ENCODE results near the gene PHF12. TPM values are rescaled to one million over a fixed set of nuclear protein-coding genes. Genes with fewer than 3 reads are reported as not detected.
A peak's percentile ranks its signal among the peaks of the same experiment; 100 is the strongest.
"Not testable (repeated sequence)": the region's sequence is repeated elsewhere in the genome, so short reads cannot be mapped to it uniquely, and the experiment has no call there.

Gene PHF12
- total and polyA plus RNA-seq, 2 donors, result 20.5 to 32.4 TPM

DNA sequence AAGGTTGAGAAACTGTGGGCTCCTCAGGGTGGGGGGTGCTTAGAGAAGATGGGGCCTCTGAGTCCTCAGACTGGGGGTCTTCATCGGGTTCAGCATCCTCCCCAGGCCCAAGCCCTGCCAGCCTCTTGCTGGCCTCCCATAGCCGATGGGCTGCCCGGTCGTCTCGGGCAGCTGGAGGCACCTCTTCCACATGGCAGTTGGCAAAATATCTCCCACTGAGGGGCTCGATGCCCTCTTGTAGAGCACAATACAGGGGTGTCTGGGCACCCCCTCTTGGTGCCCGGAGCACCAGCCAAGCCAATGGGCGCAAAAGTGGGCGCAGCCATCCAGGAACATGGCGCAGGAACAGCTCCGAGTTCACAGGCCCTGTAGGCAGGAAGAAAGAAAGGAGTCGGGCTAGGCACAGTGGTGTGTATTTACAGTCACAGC lies 52.8 kb downstream of the PHF12 start:
- Histone ChIP-seq H3K27me3 (ENCODE audit: control insufficient read depth in 2 of 2, insufficient read depth in 1 of 2, low read length in 1 of 2) (no peaks in the 10 kb centered on the region), H3K4me1 (ENCODE audit: control insufficient read depth in 2 of 2, insufficient read depth in 2 of 2, low read length in 2 of 2) (peaks cover 22 to 39% of the 10 kb centered on the region in 2 donors), H3K9me3 (ENCODE audit: control insufficient read depth in 2 of 2, insufficient read depth in 1 of 2, low read length in 1 of 2) (peaks cover 0 to 5% of the 10 kb centered on the region in 2 donors), H3K27ac (ENCODE audit: low read depth in 1 of 2, low read length in 1 of 2) (peak overlapping the region; percentile 8 to 21), H3K4me3 (ENCODE audit: low read length in 2 of 2) (no peak overlapping the region), H3K36me3 (ENCODE audit: control insufficient read depth in 2 of 2, insufficient read depth in 2 of 2, low read length in 1 of 2) (peaks cover 0 to 3% of the 10 kb centered on the region in 2 donors)
- no peak for DNase-seq (ENCODE audit: low read depth in 6 of 9, low spot score in 9 of 9)
- WGBS, result 93% methylated on average over 12 of the region's 12 CpGs

DNA sequence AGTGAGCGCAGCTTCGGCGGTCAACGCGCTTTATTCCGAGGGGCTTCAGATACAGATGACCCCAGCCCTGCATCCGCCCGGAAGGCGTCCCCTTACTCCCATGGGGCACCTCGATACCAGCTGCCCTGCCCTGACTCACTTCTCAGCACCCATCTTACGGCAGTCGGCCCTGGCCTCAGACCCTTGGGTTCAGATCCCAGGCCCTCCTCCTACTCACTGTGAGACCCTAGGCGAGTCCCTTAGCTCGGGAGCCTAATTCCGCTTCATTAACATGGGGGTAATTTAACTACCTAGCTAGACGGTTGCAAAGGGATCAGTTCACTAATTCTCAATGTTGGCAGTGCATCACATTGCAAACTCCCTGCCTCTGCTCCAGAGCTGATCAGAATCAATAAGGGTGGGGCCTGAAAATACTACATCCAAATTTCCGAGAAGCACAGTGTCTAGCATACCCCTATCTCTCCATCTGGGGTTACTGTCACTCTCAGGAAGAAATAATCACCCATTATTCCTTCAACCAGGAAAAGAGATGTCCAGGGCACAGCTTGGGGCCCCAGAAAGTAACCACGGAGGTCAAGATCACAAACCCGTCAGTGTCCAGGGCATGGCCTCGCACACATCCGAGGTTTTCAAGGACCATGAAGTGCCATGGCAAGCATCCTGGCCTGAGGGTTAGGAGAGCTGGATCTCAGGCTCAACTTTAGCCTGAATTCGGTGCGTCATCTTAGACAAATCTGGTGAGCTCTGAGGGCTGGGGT lies 53.4 kb downstream of the PHF12 start:
- peak in 2 of 9 donors; percentile 18 to 29 for DNase-seq (ENCODE audit: low read depth in 6 of 9, low spot score in 9 of 9)
- peaks cover 22 to 40% of the 10 kb centered on the region in 2 donors for H3K4me1 ChIP-seq (ENCODE audit: control insufficient read depth in 2 of 2, insufficient read depth in 2 of 2, low read length in 2 of 2)
- WGBS, result 33% methylated on average over 23 of the region's 23 CpGs

DNA sequence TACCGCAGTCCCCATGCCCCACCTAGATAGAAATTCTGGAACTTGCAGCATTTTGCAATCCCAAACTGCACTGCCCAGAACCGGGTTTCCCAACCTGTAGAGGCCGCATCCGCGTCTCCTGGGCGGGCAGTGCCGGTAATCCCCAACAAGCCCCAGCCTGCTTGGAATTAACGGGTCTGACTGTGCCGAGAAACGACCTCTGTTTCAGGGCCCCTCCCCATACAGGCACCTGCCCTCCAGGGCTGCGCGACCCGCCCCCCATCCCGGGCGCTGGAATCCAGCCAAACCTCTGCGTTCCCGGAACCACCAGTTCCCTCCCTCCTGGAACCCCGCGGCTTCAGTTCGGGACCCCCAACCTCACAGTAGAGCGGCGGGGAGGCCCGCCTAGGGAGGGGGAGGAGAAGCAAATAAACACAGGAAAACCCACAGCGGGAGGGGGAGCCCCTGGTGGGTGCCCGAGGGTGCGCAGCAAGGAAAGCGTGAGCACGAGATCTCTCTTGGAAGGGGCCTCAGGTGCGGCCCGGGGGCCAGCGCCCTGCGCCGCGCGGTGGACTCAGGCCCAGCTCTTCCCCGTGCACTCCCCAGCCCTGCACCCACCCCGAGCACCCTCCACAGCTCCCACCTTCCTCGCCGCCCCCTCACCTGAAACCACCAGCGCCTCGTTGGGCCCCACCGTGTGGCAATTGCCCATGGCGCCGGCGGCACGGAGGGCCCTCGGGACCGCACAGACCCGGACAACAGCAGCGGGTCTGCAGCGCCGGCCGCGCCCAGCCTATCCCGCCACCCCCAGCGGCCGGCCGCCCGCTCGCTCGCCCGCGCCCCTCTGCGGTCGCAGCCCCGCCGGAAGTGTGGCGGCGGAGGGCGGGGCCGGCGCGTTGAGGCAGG lies 54.2 kb downstream of the PHF12 start, which contains the start of gene FLOT2:
Gene FLOT2, minus strand, starts transcription at position 850 of the 885 bp plus-strand sequence. Its CDS starts 159 bp downstream, at position 691.
- H3K9me3 ChIP-seq (ENCODE audit: control insufficient read depth in 2 of 2, insufficient read depth in 1 of 2, low read length in 1 of 2), result peaks cover 0 to 5% of the 10 kb centered on the region in 2 donors
- under 1% methylated on average over 73 of the region's 73 CpGs for WGBS
- peaks cover 0 to 3% of the 10 kb centered on the region in 2 donors for H3K36me3 ChIP-seq (ENCODE audit: control insufficient read depth in 2 of 2, insufficient read depth in 2 of 2, low read length in 1 of 2)
- H3K27ac ChIP-seq (ENCODE audit: low read depth in 1 of 2, low read length in 1 of 2), result peak within 1 kb of the TSS; percentile 83 to 94
- peaks cover 24 to 44% of the 10 kb centered on the region in 2 donors for H3K4me1 ChIP-seq (ENCODE audit: control insufficient read depth in 2 of 2, insufficient read depth in 2 of 2, low read length in 2 of 2)
- peak in 8 of 9 donors; percentile 15 to 84 (median 57) for DNase-seq (ENCODE audit: low read depth in 6 of 9, low spot score in 9 of 9)
- no peaks in the 10 kb centered on the region for H3K27me3 ChIP-seq (ENCODE audit: control insufficient read depth in 2 of 2, insufficient read depth in 1 of 2, low read length in 1 of 2)
- peak within 1 kb of the TSS; percentile 75 to 83 for H3K4me3 ChIP-seq (ENCODE audit: low read length in 2 of 2)

More for the DNA sequence above, 53.4 kb downstream of the PHF12 start:
- H3K27ac ChIP-seq (ENCODE audit: low read depth in 1 of 2, low read length in 1 of 2), result peak overlapping the region; percentile 68 to 94
- no peaks in the 10 kb centered on the region for H3K27me3 ChIP-seq (ENCODE audit: control insufficient read depth in 2 of 2, insufficient read depth in 1 of 2, low read length in 1 of 2)
- H3K9me3 ChIP-seq (ENCODE audit: control insufficient read depth in 2 of 2, insufficient read depth in 1 of 2, low read length in 1 of 2), result peaks cover 0 to 5% of the 10 kb centered on the region in 2 donors
- H3K36me3 ChIP-seq (ENCODE audit: control insufficient read depth in 2 of 2, insufficient read depth in 2 of 2, low read length in 1 of 2), result peaks cover 0 to 3% of the 10 kb centered on the region in 2 donors
- H3K4me3 ChIP-seq (ENCODE audit: low read length in 2 of 2), result peak overlapping the region; percentile 75 to 83

DNA sequence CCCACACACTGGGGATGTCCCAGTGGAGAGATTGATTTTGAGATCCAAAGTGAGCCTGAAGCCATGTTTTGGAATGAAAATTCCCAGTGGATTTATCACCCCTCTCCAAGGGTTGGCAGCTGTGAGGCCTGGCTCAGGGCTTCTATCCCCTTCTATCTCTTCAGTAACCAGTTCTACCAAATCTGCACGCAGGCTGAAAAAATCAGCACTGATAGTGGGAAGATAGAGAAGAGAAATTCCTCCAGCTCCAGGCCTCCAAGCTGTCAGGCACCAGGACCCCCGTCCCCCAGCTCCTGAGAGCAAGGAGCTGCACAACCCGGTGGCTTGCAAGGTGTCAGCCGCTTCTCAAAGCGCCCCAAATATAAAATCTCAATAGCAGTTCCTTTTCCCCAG lies 54.8 kb downstream of the PHF12 start:
- peaks cover 20 to 41% of the 10 kb centered on the region in 2 donors for H3K4me1 ChIP-seq (ENCODE audit: control insufficient read depth in 2 of 2, insufficient read depth in 2 of 2, low read length in 2 of 2)

DNA sequence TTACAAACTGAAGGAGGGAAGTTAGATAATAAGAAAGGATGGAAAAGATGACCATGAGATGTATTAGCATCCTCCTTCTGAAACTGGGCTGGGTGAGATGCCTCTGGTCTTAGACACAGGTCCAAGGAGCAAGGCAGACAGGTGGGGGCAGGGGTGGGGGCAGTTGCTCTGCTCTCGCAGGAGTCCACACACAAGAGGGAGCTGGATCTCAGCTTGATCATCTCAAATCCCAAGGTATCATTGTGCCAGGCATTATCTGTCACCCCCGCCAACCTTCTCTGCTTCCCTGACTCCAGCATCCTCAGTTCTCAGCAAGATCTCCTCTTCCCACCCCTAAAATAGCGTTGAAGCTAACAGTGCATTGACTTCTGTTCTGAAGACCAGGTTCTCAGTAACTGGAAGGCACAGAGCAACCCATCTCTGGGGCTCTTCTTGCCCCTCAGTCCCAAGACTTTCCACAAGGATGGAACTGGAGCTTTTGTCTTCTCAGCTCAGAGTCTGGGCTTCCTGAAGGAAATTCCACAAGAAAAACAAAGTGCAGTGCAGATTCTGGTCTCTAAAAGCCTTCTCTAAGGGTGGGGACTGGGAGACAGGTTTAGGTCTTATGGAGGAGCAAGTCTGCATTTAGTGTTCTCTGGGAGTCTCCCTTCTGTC lies 55.4 kb downstream of the PHF12 start:
- Histone ChIP-seq H3K27ac (ENCODE audit: low read depth in 1 of 2, low read length in 1 of 2) (peak overlapping the region; percentile 83), H3K4me1 (ENCODE audit: control insufficient read depth in 2 of 2, insufficient read depth in 2 of 2, low read length in 2 of 2) (peaks cover 18 to 39% of the 10 kb centered on the region in 2 donors), H3K36me3 (ENCODE audit: control insufficient read depth in 2 of 2, insufficient read depth in 2 of 2, low read length in 1 of 2) (peaks cover 0 to 2% of the 10 kb centered on the region in 2 donors), H3K9me3 (ENCODE audit: control insufficient read depth in 2 of 2, insufficient read depth in 1 of 2, low read length in 1 of 2) (peaks cover 0 to 5% of the 10 kb centered on the region in 2 donors), H3K27me3 (ENCODE audit: control insufficient read depth in 2 of 2, insufficient read depth in 1 of 2, low read length in 1 of 2) (no peaks in the 10 kb centered on the region), H3K4me3 (ENCODE audit: low read length in 2 of 2) (peak overlapping the region; percentile 75 to 83)
- DNase-seq (ENCODE audit: low read depth in 6 of 9, low spot score in 9 of 9), result no peak
- WGBS, result 85% methylated on average over 3 of the region's 3 CpGs

More for the DNA sequence above, 54.8 kb downstream of the PHF12 start:
- peaks cover 0 to 3% of the 10 kb centered on the region in 2 donors for H3K36me3 ChIP-seq (ENCODE audit: control insufficient read depth in 2 of 2, insufficient read depth in 2 of 2, low read length in 1 of 2)
- peak overlapping the region; percentile 75 to 83 for H3K4me3 ChIP-seq (ENCODE audit: low read length in 2 of 2)
- DNase-seq (ENCODE audit: low read depth in 6 of 9, low spot score in 9 of 9), result no peak
- H3K9me3 ChIP-seq (ENCODE audit: control insufficient read depth in 2 of 2, insufficient read depth in 1 of 2, low read length in 1 of 2), result peaks cover 0 to 5% of the 10 kb centered on the region in 2 donors
- H3K27me3 ChIP-seq (ENCODE audit: control insufficient read depth in 2 of 2, insufficient read depth in 1 of 2, low read length in 1 of 2), result no peaks in the 10 kb centered on the region
- 12% methylated on average over 5 of the region's 5 CpGs for WGBS
- H3K27ac ChIP-seq (ENCODE audit: low read depth in 1 of 2, low read length in 1 of 2), result peak overlapping the region; percentile 83

DNA sequence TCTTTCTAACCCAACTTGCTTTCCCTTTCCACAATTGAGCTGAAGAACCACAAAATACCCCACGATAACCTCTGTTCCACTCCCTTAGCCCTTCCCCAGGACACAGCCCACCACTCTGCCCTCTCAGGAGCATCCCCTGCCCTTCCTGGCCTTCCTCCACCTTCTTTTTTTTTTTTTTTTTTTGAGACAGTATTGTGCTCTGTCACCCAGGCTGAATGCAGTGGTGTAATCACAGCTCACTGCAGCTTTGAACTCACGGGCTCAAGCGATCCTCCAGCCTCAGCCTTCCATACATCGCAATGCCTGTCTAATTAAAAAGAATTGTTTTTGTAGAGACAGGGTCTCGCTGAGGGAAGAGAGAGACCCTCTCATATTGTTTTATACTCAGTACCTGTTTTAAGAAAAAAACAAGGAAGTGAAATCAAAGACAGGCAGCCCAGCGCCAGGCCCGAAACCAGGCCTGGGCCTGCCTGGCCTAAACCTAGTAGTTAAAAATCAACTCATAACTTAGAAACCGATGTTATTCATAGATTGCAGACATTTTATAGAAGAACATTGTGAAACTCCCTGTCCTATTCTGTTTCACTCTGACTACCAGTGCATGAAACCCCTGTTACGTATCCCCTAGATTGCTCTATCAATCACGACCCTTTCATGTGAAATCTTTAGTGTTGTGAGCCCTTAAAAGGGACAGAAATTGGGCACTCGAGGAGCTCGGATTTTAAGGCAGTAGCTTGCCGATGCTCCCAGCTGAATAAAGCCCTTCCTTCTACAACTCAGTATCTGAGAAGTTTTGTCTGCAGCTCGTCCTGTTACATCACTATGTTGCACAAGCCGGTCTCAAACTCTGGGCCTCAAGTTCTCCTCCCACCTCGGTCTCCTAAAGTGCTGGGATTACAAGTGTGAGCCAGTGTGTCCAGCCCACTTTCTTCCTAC lies 57.8 kb downstream of the PHF12 start:
- DNase-seq (ENCODE audit: low read depth in 6 of 9, low spot score in 9 of 9); H3K9me3 ChIP-seq (ENCODE audit: control insufficient read depth in 2 of 2, insufficient read depth in 1 of 2, low read length in 1 of 2); H3K27me3 ChIP-seq (ENCODE audit: control insufficient read depth in 2 of 2, insufficient read depth in 1 of 2, low read length in 1 of 2); H3K4me3 ChIP-seq (ENCODE audit: low read length in 2 of 2); H3K36me3 ChIP-seq (ENCODE audit: control insufficient read depth in 2 of 2, insufficient read depth in 2 of 2, low read length in 1 of 2): not testable (repeated sequence)
- Histone ChIP-seq H3K27ac (ENCODE audit: low read depth in 1 of 2, low read length in 1 of 2) (peak overlapping the region; percentile 63 to 80), H3K4me1 (ENCODE audit: control insufficient read depth in 2 of 2, insufficient read depth in 2 of 2, low read length in 2 of 2) (peaks cover 18 to 38% of the 10 kb centered on the region in 2 donors)
- WGBS, result 83% methylated on average over 16 of the region's 16 CpGs

DNA sequence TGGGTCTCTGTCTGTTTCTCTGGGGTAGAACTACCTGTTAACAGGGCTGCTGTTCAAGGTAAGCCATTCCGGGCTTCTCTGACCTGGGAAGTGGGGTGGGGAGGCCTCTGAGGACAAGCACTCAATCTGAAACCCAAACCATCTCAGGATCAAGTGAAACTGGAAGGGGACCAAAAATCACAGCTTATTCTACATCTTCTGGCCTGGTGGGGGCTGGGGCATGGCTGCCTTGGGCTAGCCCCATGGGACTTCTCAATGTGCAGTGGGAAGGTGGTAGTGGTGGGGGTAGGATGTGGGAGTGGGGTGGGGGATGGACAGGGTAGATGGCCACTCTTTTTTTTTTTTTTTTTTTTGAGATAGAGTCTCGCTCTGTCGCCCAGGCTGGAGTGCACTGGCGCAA lies 59.3 kb downstream of the PHF12 start:
- Histone ChIP-seq H3K27ac (ENCODE audit: low read depth in 1 of 2, low read length in 1 of 2) (peak overlapping the region in 1 of 2 donors; percentile 48), H3K4me3 (ENCODE audit: low read length in 2 of 2) (no peak overlapping the region), H3K36me3 (ENCODE audit: control insufficient read depth in 2 of 2, insufficient read depth in 2 of 2, low read length in 1 of 2) (no peaks in the 10 kb centered on the region), H3K27me3 (ENCODE audit: control insufficient read depth in 2 of 2, insufficient read depth in 1 of 2, low read length in 1 of 2) (no peaks in the 10 kb centered on the region), H3K4me1 (ENCODE audit: control insufficient read depth in 2 of 2, insufficient read depth in 2 of 2, low read length in 2 of 2) (peaks cover 14 to 31% of the 10 kb centered on the region in 2 donors), H3K9me3 (ENCODE audit: control insufficient read depth in 2 of 2, insufficient read depth in 1 of 2, low read length in 1 of 2) (no peaks in the 10 kb centered on the region)
- no peak for DNase-seq (ENCODE audit: low read depth in 6 of 9, low spot score in 9 of 9)
- WGBS, result 95% methylated on average over 4 of the region's 4 CpGs

DNA sequence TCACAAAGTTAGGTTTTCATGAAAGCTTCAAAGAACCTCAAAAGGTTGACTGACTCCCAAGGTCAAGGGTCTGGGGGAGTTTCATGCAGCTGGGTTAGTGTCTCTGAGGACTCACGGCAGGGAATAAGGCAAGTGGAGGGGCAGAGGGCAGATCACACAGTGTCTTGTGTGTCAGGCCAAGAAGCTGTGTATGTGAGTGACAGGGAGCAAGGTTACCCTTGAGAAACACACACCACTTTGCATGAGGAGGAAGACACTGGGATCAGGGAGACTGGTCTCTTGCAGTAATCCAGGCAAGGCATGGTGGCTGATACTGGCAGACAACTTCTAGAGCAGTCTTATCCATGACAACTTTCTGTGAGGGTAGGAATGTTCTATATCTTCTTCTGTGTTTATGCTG lies 60.1 kb downstream of the PHF12 start:
- no peak overlapping the region for H3K4me3 ChIP-seq (ENCODE audit: low read length in 2 of 2)
- no peak overlapping the region for H3K27ac ChIP-seq (ENCODE audit: low read depth in 1 of 2, low read length in 1 of 2)
- H3K4me1 ChIP-seq (ENCODE audit: control insufficient read depth in 2 of 2, insufficient read depth in 2 of 2, low read length in 2 of 2), result peaks cover 9 to 25% of the 10 kb centered on the region in 2 donors
- no peaks in the 10 kb centered on the region for H3K27me3 ChIP-seq (ENCODE audit: control insufficient read depth in 2 of 2, insufficient read depth in 1 of 2, low read length in 1 of 2)
- no peaks in the 10 kb centered on the region for H3K36me3 ChIP-seq (ENCODE audit: control insufficient read depth in 2 of 2, insufficient read depth in 2 of 2, low read length in 1 of 2)
- 90% methylated on average over 1 of the region's 1 CpG for WGBS
- DNase-seq (ENCODE audit: low read depth in 6 of 9, low spot score in 9 of 9), result no peak
- no peaks in the 10 kb centered on the region for H3K9me3 ChIP-seq (ENCODE audit: control insufficient read depth in 2 of 2, insufficient read depth in 1 of 2, low read length in 1 of 2)
